ENCODE measurements around the gene LATS2. TPM values are rescaled to one million over a fixed set of nuclear protein-coding genes. Genes with fewer than 3 reads are reported as not detected.

Gene LATS2
- total RNA-seq, 1 experiment from 2014 or later, result 18.8 TPM

GRCh38 chr13:21104199-21105019 is 43.0 kb upstream of the LATS2 start (continued):
- TF ChIP-seq SIN3A (IDR thresholded peaks at IDR 0.05; ENCODE audit: low read depth), result no peak
- no peak for TF ChIP-seq CBX3 (IDR thresholded peaks at IDR 0.05; ENCODE audit: low read depth)
- no peak for TF ChIP-seq CEBPB (IDR thresholded peaks at IDR 0.05; ENCODE audit: low read depth)
- TF ChIP-seq FOSL1 (IDR thresholded peaks at IDR 0.05; ENCODE audit: low read depth), result no peak

GRCh38 chr13:21101865-21102576 is 40.6 kb upstream of the LATS2 start:
- H3K27me3 ChIP-seq (ENCODE audit: insufficient read depth, low read length), result no peaks in the 10 kb centered on the region
- intact Hi-C loops (cut with micrococcal nuclease), result no loop called here
- ATAC-seq, result no peak
- peaks cover 0 to 3% of the 10 kb centered on the region in 2 experiments; a peak in 1 of 4 replicates for H3K4me1 ChIP-seq (ENCODE audit: control insufficient read depth in 1 of 2, insufficient read depth in 2 of 2, low read length in 2 of 2)
- RAD21 ChIA-PET (ENCODE audit: low non-redundant PET in 1 of 2, low total read pairs in 2 of 2, uncharacterized antibody in 2 of 2, unreplicated experiment in 2 of 2), result no interaction called here
- H3K9ac ChIP-seq (ENCODE audit: low read length), result no peak overlapping the region
- no peak overlapping the region for H3K27ac ChIP-seq (ENCODE audit: low read depth, low read length)
- no peaks in the 10 kb centered on the region for H3K36me3 ChIP-seq (ENCODE audit: control insufficient read depth in 1 of 2, insufficient read depth in 2 of 2, low read length in 2 of 2)
- CTCF ChIA-PET, result no interaction called here
- POLR2A ChIA-PET, result no interaction called here
- BruUV-seq (replicated peaks), result no TSS peak
- H4K20me1 ChIP-seq (ENCODE audit: insufficient read depth), result no peaks in the 10 kb centered on the region
- H3K79me2 ChIP-seq (ENCODE audit: insufficient read depth, low read length), result no peaks in the 10 kb centered on the region
- H3K9me3 ChIP-seq (ENCODE audit: control insufficient read depth in 1 of 2, insufficient read depth in 1 of 2, low read depth in 1 of 2, low read length in 2 of 2), result no peaks in the 10 kb centered on the region
- H3K4me3 ChIP-seq (replicated peaks in 1 of 2; ENCODE audit: low read depth in 1 of 2, low read length in 2 of 2), result no peak overlapping the region
- H2AFZ ChIP-seq (ENCODE audit: low read depth, low read length, poor library complexity, severe bottlenecking), result no peak overlapping the region
- no peak overlapping the region for H3K4me2 ChIP-seq (ENCODE audit: low read length)
- no peaks in the 10 kb centered on the region for H3K9me2 ChIP-seq (ENCODE audit: insufficient read depth)
- DNase-seq (ENCODE audit: low read depth, low spot score), result no peak
- no peak for TF ChIP-seq EZH2phosphoT487 (IDR thresholded peaks at IDR 0.05; ENCODE audit: borderline replicate concordance)
- no peak for TF ChIP-seq FOSL1 (IDR thresholded peaks at IDR 0.05; ENCODE audit: low read depth)
- no peak for TF ChIP-seq TCF7L2 (IDR thresholded peaks at IDR 0.05; ENCODE audit: borderline replicate concordance, extremely low read depth, insufficient read depth, insufficient read length)
- TF ChIP-seq CEBPB (IDR thresholded peaks at IDR 0.05; ENCODE audit: low read depth), result no peak
- no peak for TF ChIP-seq SRF (IDR thresholded peaks at IDR 0.05; ENCODE audit: low read depth)
- no peak for TF ChIP-seq MAX (IDR thresholded peaks at IDR 0.05)
- no peak for TF ChIP-seq CTCF (IDR thresholded peaks at IDR 0.05 in 2 of 3, conservative IDR thresholded peaks at IDR 0.05 in 1 of 3; ENCODE audit: borderline replicate concordance in 1 of 3, insufficient read depth in 1 of 3, low read depth in 2 of 3, low read length in 2 of 3)
- no peak for TF ChIP-seq POLR2AphosphoS5 (IDR thresholded peaks at IDR 0.05; ENCODE audit: low read depth, low read length)
- no peak for TF ChIP-seq YY1 (IDR thresholded peaks at IDR 0.05; ENCODE audit: extremely low read depth, insufficient replicate concordance, low read depth, low read length)
- TF ChIP-seq EGR1 (IDR thresholded peaks at IDR 0.05; ENCODE audit: low read depth), result no peak
- TF ChIP-seq REST (IDR thresholded peaks at IDR 0.05; ENCODE audit: low read depth), result no peak
- TF ChIP-seq SP1 (IDR thresholded peaks at IDR 0.05; ENCODE audit: low read depth), result no peak
- TF ChIP-seq SIN3A (IDR thresholded peaks at IDR 0.05; ENCODE audit: low read depth), result no peak
- TF ChIP-seq ZBTB33 (IDR thresholded peaks at IDR 0.05; ENCODE audit: extremely low read depth, insufficient replicate concordance, low read length), result no peak

All from HCT116 (cell line).